GM12878 (cell line): ENCODE measurements around the gene PTPDC1. TPM values are rescaled to one million over a fixed set of nuclear protein-coding genes. Genes with fewer than 3 reads are reported as not detected.

Experiments
- BCL3 ChIP-seq: IDR thresholded peaks from 2 replicates; pipeline ENCODE4 v1.6.1; 2011; ENCODE audit warnings: borderline replicate concordance, low read depth, mild to moderate bottlenecking, moderate library complexity, low read length; ENCODE audit not compliant: insufficient read depth, poor library complexity, severe bottlenecking
- E2F8 ChIP-seq: fragments of 450-650 bp; IDR thresholded peaks from 2 replicates; pipeline ENCODE4 v1.6.1; 2018; ENCODE audit warnings: mild to moderate bottlenecking, low read depth, moderate library complexity; ENCODE audit not compliant: partially characterized antibody
- ETV6 ChIP-seq, 2 experiments: fragments of 450-650 bp in 1 of 2; IDR thresholded peaks in 1 of 2; conservative IDR thresholded peaks in 1 of 2; 2 replicates each; pipeline ENCODE4 v1.6.1; 2014; ENCODE audit warnings: antibody characterized with exemption in 1 of 2, borderline replicate concordance in 1 of 2, low read depth in 1 of 2, mild to moderate bottlenecking in 1 of 2, moderate library complexity in 1 of 2
- FOS ChIP-seq: IDR thresholded peaks from 3 replicates; pipeline ENCODE4 v1.6.1; 2011; ENCODE audit warnings: borderline replicate concordance; ENCODE audit not compliant: insufficient read length; ENCODE audit errors: extremely low read depth
- HDAC6 ChIP-seq: fragments of 200-600 bp; sonication (generic); IDR thresholded peaks from one replicate; pipeline ENCODE4 v1.8.0; 2017; ENCODE audit warnings: antibody characterized with exemption; ENCODE audit not compliant: unreplicated experiment
- POLR2AphosphoS2 ChIP-seq: IDR thresholded peaks from 2 replicates; pipeline ENCODE4 v1.6.1; 2011; ENCODE audit warnings: low read depth, mild to moderate bottlenecking, low read length, improper control_type of control experiment, moderate library complexity
- POLR2AphosphoS5 ChIP-seq: IDR thresholded peaks from 2 replicates; pipeline ENCODE4 v1.6.1; 2011; ENCODE audit warnings: mild to moderate bottlenecking, low read length, inconsistent platforms
- SIX5 ChIP-seq: IDR thresholded peaks from 2 replicates; pipeline ENCODE4 v1.6.1; 2011; ENCODE audit warnings: mild to moderate bottlenecking, low read depth, low read length, moderate library complexity; ENCODE audit not compliant: severe bottlenecking
- SREBF2 ChIP-seq: IDR thresholded peaks from 2 replicates; pipeline ENCODE4 v1.6.1; 2012; ENCODE audit warnings: mild to moderate bottlenecking, low read length
- TBL1XR1 ChIP-seq: IDR thresholded peaks from 2 replicates; pipeline ENCODE4 v1.6.1; 2012; ENCODE audit warnings: low read depth, low read length, improper control_type of control experiment
- ZBTB33 ChIP-seq: fragments of 450-650 bp; IDR thresholded peaks from 2 replicates; pipeline ENCODE4 v1.6.1; 2017; ENCODE audit warnings: mild to moderate bottlenecking
- ZNF207 ChIP-seq: fragments of 450-650 bp; IDR thresholded peaks from 2 replicates; pipeline ENCODE4 v1.6.1; 2014; ENCODE audit warnings: antibody characterized with exemption, mild to moderate bottlenecking, borderline replicate concordance
- polyA plus RNA-seq, 11 experiments: library from polyadenylated mRNA; depleted of rRNA in 4 of 11; unstranded in 6 of 11; stranded (reverse) in 5 of 11; fragments of >200 nt; fragmentation: Nextera tagmentation in 4 of 11; fragmentation: Illumina TruSeq in 1 of 11; extraction: Ambion mirVana in 4 of 11; extraction: Trizol in 1 of 11; gene quantifications; 1 replicate in 1 of 11; 2 replicates in 10 of 11; pipeline versions ENCODE4 v1.2.1 to v1.2.3, GENCODE V29; 2011 to 2016; ENCODE audit warnings: inconsistent platforms in 2 of 11, missing spikeins in 2 of 11, low read depth in 1 of 11
- total RNA-seq, 4 experiments: library from RNA; depleted of rRNA in 3 of 4; stranded (reverse); fragments of >200 nt in 3 of 4; fragmentation: Illumina TruSeq in 1 of 4; extraction: Trizol in 1 of 4; gene quantifications; 2 replicates each; pipeline versions ENCODE4 v1.2.1 to v1.2.3, GENCODE V29; 2013 to 2021

PTPDC1 gene
- total and polyA plus RNA-seq, 10 of the 15 experiments (the other 5 are each of a cell fraction or from before 2014, with no cell fraction given), result 1.2 to 4.5 (median 2.9) TPM

GRCh38 chr9:94147776-94148175 is 63.5 kb downstream of the PTPDC1 start (continued):
- TF ChIP-seq ZBTB33 (no peak), ZNF207 (no peak), POLR2AphosphoS5 (no peak), HDAC6 (no peak), SREBF2 (no peak), SIX5 (no peak), BCL3 (no peak), TBL1XR1 (no peak), POLR2AphosphoS2 (no peak), E2F8 (no peak), ETV6 (conservative IDR thresholded peaks at IDR 0.05 in 1 of 2, IDR thresholded peaks at IDR 0.05 in 1 of 2; ENCODE audit: borderline replicate concordance in 1 of 2, low read depth in 1 of 2) (no peak), FOS (no peak)
